DOHH2 (cell line): ENCODE results near the gene SPRN.
"Not testable (repeated sequence)": the region's sequence is repeated elsewhere in the genome, so short reads cannot be mapped to it uniquely, and the experiment has no call there.

ENCODE experiments used
- H3F3A ChIP-seq: fragments of 200-600 bp; sonication (generic), shearing (Covaris generic); 2 replicates; pipeline ENCODE4 v1.6.0; 2016; ENCODE audit warnings: antibody characterized with exemption, mild to moderate bottlenecking; ENCODE audit not compliant: control insufficient read depth, insufficient read depth
- H3K27ac ChIP-seq: fragments of 200-600 bp; sonication (generic); 2 replicates; pipeline ENCODE4 v1.5.1; 2014; ENCODE audit warnings: low read depth, mild to moderate bottlenecking, low read length, moderate library complexity
- H3K27me3 ChIP-seq: fragments of 200-600 bp; sonication (generic); 2 replicates; pipeline ENCODE4 v1.6.1; 2014; ENCODE audit warnings: mild to moderate bottlenecking, low read length, mixed read lengths; ENCODE audit not compliant: control insufficient read depth
- H3K36me3 ChIP-seq: fragments of 200-600 bp; sonication (generic); 2 replicates; pipeline ENCODE4 v1.6.1; 2014; ENCODE audit warnings: mild to moderate bottlenecking, low read length, moderate library complexity, mixed read lengths; ENCODE audit not compliant: control insufficient read depth
- H3K4me1 ChIP-seq: fragments of 200-600 bp; sonication (generic); 2 replicates; pipeline ENCODE4 v1.6.1; 2014; ENCODE audit warnings: mild to moderate bottlenecking, low read length, mixed read lengths; ENCODE audit not compliant: control insufficient read depth
- H3K4me2 ChIP-seq: fragments of 200-600 bp; sonication (generic); 2 replicates; pipeline ENCODE4 v1.6.0; 2014; ENCODE audit warnings: mild to moderate bottlenecking, low read length, moderate library complexity
- H3K4me3 ChIP-seq: fragments of 200-600 bp; sonication (generic); 2 replicates; pipeline ENCODE4 v1.5.1; 2014; ENCODE audit warnings: mild to moderate bottlenecking, low read length, mixed read lengths
- H3K79me2 ChIP-seq: fragments of 200-600 bp; sonication (generic); 2 replicates; pipeline ENCODE4 v1.6.1; 2014; ENCODE audit warnings: mild to moderate bottlenecking, low read length, mixed read lengths; ENCODE audit not compliant: control insufficient read depth
- H3K9me2 ChIP-seq: fragments of 200-600 bp; sonication (generic); replicated peaks from 2 replicates; pipeline ENCODE4 v1.6.1; 2014; ENCODE audit warnings: mild to moderate bottlenecking, low read length, mixed read lengths; ENCODE audit not compliant: control insufficient read depth
- H3K9me3 ChIP-seq: fragments of 200-600 bp; sonication (generic); 2 replicates; pipeline ENCODE4 v1.6.1; 2014; ENCODE audit warnings: antibody characterized with exemption, low read length, mixed read lengths; ENCODE audit not compliant: control insufficient read depth, insufficient read depth
- H4K20me1 ChIP-seq: fragments of 200-600 bp; sonication (generic); 2 replicates; pipeline ENCODE4 v1.6.0; 2014; ENCODE audit warnings: low read depth, mild to moderate bottlenecking, antibody characterized with exemption, low read length, moderate library complexity; ENCODE audit not compliant: control insufficient read depth, insufficient read depth
- CTCF ChIP-seq: fragments of 200-600 bp; sonication (generic); IDR thresholded peaks from one replicate; pipeline ENCODE4 v1.5.1; 2014; ENCODE audit warnings: antibody characterized with exemption, mild to moderate bottlenecking, low read depth, low read length; ENCODE audit not compliant: poor library complexity, severe bottlenecking
- EZH2phosphoT487 ChIP-seq: fragments of 200-600 bp; sonication (generic); IDR thresholded peaks from 2 replicates; pipeline ENCODE4 v1.6.1; 2017; ENCODE audit warnings: borderline replicate concordance, mild to moderate bottlenecking, antibody characterized with exemption, low read length, moderate library complexity, mixed read lengths

SPRN gene

GRCh38 chr10:133419211-133419950 lies 5.0 kb downstream of the SPRN start:
- Histone ChIP-seq H3K79me2 (peaks cover 8% of the 10 kb centered on the region; the same call in 1 of the 2 replicates), H3K9me3 (no peaks in the 10 kb centered on the region), H3K4me1 (no peaks in the 10 kb centered on the region), H3K9me2 (no peaks in the 10 kb centered on the region), H3K27me3 (no peaks in the 10 kb centered on the region), H3K27ac (no peak overlapping the region), H3K36me3 (peaks cover 38% of the 10 kb centered on the region), H3K4me2 (no peak overlapping the region), H4K20me1 (no peaks in the 10 kb centered on the region), H3K4me3 (no peak overlapping the region), H3F3A (no peaks in the 10 kb centered on the region)
- TF ChIP-seq CTCF (no peak), EZH2phosphoT487 (no peak)

GRCh38 chr10:133418289-133418993 lies 6.0 kb downstream of the SPRN start:
- H4K20me1 ChIP-seq, result no peaks in the 10 kb centered on the region
- no peak overlapping the region for H3K27ac ChIP-seq
- H3K27me3 ChIP-seq, result no peaks in the 10 kb centered on the region
- no peaks in the 10 kb centered on the region for H3F3A ChIP-seq
- H3K4me3 ChIP-seq, result no peak overlapping the region
- no peak overlapping the region for H3K4me2 ChIP-seq
- peaks cover 41% of the 10 kb centered on the region for H3K36me3 ChIP-seq
- peaks cover 9% of the 10 kb centered on the region for H3K79me2 ChIP-seq
- no peaks in the 10 kb centered on the region for H3K9me3 ChIP-seq
- no peak for TF ChIP-seq EZH2phosphoT487
- TF ChIP-seq CTCF, result no peak
- H3K4me1 ChIP-seq, result no peaks in the 10 kb centered on the region
- no peaks in the 10 kb centered on the region for H3K9me2 ChIP-seq

- peaks cover 62% of the 10 kb centered on the region for H3K36me3 ChIP-seq
Measured at GRCh38 chr10:133415752-133416151, 8.7 kb downstream of the SPRN start.

GRCh38 chr10:133414401-133414800 lies 10.0 kb downstream of the SPRN start:
- not testable (repeated sequence) for H4K20me1 ChIP-seq, H3K27ac ChIP-seq, H3F3A ChIP-seq, H3K4me2 ChIP-seq, H3K27me3 ChIP-seq, H3K4me3 ChIP-seq, H3K4me1 ChIP-seq, H3K9me2 ChIP-seq
- Histone ChIP-seq H3K79me2 (peaks cover 48% of the 10 kb centered on the region), H3K9me3 (peaks cover 25% of the 10 kb centered on the region; the same call in 1 of the 2 replicates), H3K36me3 (peaks cover 63% of the 10 kb centered on the region)

More at GRCh38 chr10:133415752-133416151, 8.7 kb downstream of the SPRN start:
- TF ChIP-seq EZH2phosphoT487 (no peak), CTCF (no peak)
- Histone ChIP-seq H3K4me3 (no peak overlapping the region), H3K79me2 (peaks cover 35% of the 10 kb centered on the region), H3K4me2 (no peak overlapping the region), H3K4me1 (no peaks in the 10 kb centered on the region), H3K9me3 (peaks cover 19% of the 10 kb centered on the region; the same call in 1 of the 2 replicates), H3K27ac (no peak overlapping the region), H4K20me1 (no peaks in the 10 kb centered on the region), H3K27me3 (no peaks in the 10 kb centered on the region), H3F3A (no peaks in the 10 kb centered on the region), H3K9me2 (no peaks in the 10 kb centered on the region)
